PC-9 (cell line): ENCODE measurements around the gene DGKZ.

Source experiments
- CTCF ChIP-seq: fragments of 200-600 bp; sonication (generic); conservative IDR thresholded peaks from 2 replicates; pipeline ENCODE4 v1.6.1; 2017; ENCODE audit warnings: mixed run types, antibody characterized with exemption, mild to moderate bottlenecking, moderate library complexity
- EZH2 ChIP-seq: fragments of 200-600 bp; sonication (generic); IDR thresholded peaks from 2 replicates; pipeline ENCODE4 v1.8.0; 2017; ENCODE audit warnings: antibody characterized with exemption, low read depth

DNA sequence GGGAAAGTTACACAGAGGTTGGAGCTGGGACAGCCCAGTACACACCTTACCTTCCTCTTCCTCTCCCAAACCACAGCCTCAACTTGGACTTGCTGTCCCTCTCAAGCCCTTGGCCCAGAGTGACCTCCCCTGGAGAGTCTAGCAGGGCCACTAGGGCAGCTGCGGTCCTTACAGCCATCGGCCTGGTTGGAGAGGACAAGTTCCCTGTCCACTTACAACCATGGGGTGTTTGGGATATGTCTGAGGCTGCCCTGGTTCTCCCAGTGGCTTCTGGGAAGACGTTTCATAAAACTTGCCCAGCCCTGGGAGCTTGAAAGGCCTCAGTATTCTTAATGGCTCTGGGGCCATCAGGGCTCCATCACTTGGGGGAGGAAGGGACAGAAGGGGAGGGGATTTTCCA is 13.1 kb upstream of the DGKZ start:
- TF ChIP-seq CTCF (no peak), EZH2 (no peak)
